HG03558 (cell line): ENCODE results near the gene SFXN4.
"Not testable (repeated sequence)": the region's sequence is repeated elsewhere in the genome, so short reads cannot be mapped to it uniquely, and the experiment has no call there.

Experiments used
- ATAC-seq: cut with Tn5 transposase; IDR thresholded peaks from one replicate; pipeline ENCODE4 v1.9.1; 2021; ENCODE audit warnings: moderate number of reproducible peaks; ENCODE audit not compliant: unreplicated experiment; ENCODE audit errors: extremely low read depth

SFXN4 gene

GRCh38 chr10:119190954-119191785 is 25.7 kb upstream of the SFXN4 start:
- ATAC-seq, result no peak

GRCh38 chr10:119190353-119190752 is 24.8 kb upstream of the SFXN4 start:
- ATAC-seq, result no peak

GRCh38 chr10:119189811-119190282 is 24.3 kb upstream of the SFXN4 start:
- ATAC-seq, result no peak

DNA sequence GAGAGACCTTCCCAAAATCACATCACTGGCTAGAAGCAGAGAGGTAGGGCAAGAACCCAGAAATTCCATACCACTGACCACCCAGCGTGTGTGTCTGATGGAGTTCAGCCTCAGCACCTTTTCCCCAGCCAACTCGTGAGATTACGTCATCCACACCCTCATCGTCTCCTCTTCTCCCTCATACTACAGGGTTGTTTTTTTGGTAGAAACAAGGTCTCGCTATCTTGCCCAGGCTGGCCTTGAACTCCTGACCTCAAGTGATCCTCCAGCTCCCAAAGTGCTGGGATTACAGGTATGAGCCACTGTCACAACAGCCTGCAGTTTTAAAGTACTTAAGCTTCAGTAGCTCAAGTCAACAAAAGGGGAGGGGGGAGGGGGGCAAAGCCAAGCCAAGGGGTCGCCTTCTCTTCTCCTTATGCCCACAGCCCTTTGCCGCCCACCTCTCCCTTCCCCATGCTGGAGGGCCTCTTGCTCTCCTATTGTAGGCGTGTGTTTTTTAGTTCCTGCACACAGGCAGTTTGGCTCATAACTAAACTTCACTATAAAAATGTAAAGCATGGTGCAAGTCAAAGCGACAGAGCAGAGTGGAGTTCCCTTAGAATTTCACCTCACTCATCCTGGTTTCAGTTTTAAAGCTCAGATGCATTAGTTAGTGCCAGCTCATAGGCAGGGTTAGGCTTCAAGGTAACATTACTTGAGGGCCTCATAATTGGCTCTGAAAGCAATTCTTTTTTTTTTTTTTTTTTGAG is 18.3 kb upstream of the SFXN4 start:
- ATAC-seq, result no peak

DNA sequence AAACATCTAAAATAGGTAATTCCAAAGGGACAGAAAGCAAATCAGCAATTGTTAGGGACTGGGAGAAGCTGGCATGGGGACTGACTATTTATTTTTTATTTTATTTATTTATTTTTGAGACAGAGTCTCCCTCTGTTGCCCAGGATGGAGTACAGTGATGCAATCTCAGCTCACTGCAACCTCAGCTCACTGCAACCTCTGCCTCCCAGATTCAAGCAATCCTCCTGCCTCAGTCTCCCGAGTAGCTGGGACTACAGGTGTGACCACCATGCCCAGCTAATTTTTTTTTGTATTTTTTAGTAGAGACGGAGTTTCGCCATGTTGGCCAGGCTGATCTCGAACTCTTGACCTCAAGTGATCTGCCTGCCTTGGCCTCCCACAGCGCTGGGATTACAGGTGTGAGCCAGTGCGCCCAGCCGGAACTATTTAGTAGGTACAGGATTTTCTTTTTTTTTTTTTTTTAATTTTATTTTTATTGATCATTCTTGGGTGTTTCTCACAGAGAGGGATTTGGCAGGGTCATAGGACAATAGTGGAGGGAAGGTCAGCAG is 15.4 kb upstream of the SFXN4 start:
- ATAC-seq, result not testable (repeated sequence)

- peak; percentile 65 for ATAC-seq
Observed at GRCh38 chr10:119178372-119179119, 13.0 kb upstream of the SFXN4 start, which contains the start of gene PRDX3. Gene PRDX3, minus strand, starts transcription at chr10:119178812. Its CDS starts 22 bp downstream, at chr10:119178790.

GRCh38 chr10:119177708-119178371 is 12.3 kb upstream of the SFXN4 start:
- ATAC-seq, result no peak

DNA sequence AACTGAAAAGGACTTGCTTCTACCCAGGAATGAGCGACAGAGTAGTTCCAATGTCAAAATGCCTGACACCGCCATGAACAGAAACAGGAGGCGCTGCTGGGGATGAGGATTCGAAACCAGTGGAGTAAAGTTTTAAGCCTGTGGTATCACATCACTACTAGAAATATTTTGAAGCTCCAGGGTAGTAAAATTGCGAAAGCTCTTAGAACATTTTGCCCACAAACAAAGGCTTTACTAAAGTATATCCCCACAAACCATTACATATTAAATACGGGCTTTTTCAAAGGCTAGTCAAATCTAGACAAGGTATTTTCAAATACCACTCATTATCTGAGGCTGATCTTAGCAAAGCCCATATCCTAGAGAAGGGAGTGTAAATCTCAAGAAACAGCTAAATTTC is 10.7 kb upstream of the SFXN4 start:
- ATAC-seq, result no peak

- ATAC-seq, result no peak
Observed at GRCh38 chr10:119174109-119174508, 8.6 kb upstream of the SFXN4 start.

- no peak for ATAC-seq
Observed at GRCh38 chr10:119167041-119167440, 1.5 kb upstream of the SFXN4 start.

- ATAC-seq, result no peak
Observed at GRCh38 chr10:119166564-119166963, 1.1 kb upstream of the SFXN4 start.

- no peak for ATAC-seq
Observed at GRCh38 chr10:119166118-119166500, 595 bp upstream of the SFXN4 start.

DNA sequence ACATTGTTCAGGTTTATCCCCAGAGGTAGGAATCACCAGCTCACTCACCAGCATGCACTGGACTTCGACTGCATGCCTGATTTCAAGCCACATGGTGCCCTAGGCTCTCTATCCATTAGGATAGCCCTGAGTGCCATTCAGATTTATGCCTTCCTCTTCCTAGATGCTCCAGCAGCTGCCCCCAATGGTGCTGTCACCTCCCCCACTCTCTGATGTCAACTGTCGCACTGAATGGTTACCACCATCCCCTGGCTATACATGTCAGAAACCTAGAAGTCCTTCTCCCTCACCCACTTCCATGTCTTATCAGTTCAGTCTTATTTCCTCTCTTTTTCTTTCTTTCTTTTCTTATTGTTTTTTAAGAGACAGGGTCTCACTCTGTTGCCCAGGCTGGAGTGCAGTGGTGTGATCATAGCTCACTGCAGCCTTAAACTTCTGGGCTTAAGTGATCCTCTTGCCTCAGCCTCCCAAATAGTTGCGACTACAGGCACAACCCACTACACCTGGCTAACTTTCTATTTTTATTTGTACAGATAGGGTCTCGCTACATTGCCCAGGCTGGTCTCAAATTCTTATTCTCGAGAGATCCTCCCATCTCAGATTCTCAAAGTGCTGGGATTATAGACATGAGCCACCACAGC is 2.9 kb downstream of the SFXN4 start:
- no peak for ATAC-seq

DNA sequence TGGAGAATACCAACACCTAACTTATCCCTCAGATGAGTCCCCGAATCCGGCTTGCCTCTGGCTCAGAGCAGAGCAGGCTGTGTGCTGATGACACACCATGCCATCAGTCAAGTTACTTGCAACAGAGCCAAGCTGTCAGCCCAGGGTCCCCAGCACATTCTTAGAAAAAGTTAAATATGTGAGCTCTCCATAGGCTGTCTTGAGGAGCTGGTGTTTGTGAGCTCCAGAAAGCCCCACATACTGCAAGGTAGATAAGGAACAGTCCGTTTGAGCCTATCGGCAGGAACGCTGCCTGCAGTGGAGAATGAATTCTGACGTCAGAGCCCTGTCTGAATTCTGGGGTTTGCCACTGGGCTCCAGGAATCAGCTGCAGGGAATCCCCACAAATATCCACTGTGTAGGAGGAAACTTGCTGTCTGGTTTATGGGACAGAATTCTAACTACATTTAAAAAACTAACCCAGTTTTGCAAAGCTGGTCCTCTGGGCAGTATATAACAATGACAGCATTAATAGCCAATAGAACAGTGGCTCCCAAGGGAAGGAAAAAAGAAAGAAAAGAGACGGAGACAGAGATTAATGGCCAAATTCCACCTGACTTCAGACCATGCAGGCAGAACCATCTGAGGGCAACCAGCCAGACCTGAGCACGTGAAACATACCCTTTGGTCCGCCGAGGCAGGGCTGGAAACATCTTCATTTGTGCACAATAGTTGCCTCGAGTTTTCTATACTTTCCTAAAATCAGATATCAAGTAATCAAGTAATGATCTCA is 3.6 kb downstream of the SFXN4 start:
- no peak for ATAC-seq

GRCh38 chr10:119159332-119159731 is 6.2 kb downstream of the SFXN4 start:
- ATAC-seq, result no peak

DNA sequence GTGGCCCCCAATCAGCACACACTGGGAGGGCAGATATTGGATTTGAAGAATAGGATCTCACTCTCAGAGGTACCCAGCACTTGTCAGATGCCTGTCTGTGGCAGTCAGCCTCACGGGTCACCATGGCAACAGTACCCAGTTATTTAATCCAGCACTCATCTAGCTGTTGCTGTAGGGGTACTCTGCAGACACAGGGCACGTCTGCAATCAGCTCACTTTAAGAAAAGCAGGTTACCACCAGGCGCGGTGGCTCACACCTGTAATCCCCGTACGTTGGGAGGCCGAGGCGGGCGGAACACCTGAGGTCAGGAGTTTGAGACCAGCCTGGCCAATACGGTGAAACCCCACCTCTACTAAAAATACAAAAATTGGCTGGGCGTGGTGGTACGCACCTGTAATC is 11.9 kb downstream of the SFXN4 start:
- no peak for ATAC-seq

- ATAC-seq, result no peak
Observed at GRCh38 chr10:119153041-119153440, 12.5 kb downstream of the SFXN4 start.

GRCh38 chr10:119151601-119152000 is 13.9 kb downstream of the SFXN4 start:
- not testable (repeated sequence) for ATAC-seq

DNA sequence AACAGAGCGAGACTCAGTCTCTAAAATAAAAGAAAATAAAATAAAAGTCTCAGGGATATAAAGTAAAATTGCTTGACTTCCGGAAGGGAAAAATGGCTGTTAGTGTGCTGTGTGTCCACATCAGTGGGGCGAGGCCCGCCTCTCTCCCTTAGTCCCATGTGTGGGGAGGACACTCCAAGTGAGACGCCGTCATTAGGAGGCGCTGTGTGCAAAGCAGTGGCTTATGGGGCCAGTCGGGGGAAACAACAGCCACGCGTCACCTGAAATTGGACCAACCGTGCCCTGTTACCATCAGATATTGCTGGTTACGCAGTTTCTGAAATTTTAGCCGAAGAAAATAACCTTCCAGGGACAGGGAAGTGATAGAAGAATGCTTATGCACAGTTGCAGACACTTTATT is 15.8 kb downstream of the SFXN4 start:
- ATAC-seq, result no peak
